RWPE2 (cell line): ENCODE data around the gene GBP3.
A peak's percentile ranks its signal among the peaks of the same experiment; 100 is the strongest.

Experiments used
- ATAC-seq: fragments of 200-7000 bp; cut with Tn5 transposase; 3 replicates; pipeline ENCODE4 v1.9.1; 2021; ENCODE audit warnings: low read depth
- DNase-seq: peaks from one replicate; pipeline ENCODE4 v3.0.0-alpha.2; 2020; ENCODE audit warnings: low spot score
- H3K27ac ChIP-seq: fragments of 450-650 bp; 2 replicates; pipeline ENCODE4 v1.5.1; 2017; ENCODE audit warnings: mild to moderate bottlenecking; ENCODE audit not compliant: poor library complexity, severe bottlenecking
- H3K27me3 ChIP-seq: fragments of 250-450 bp; sonication (Bioruptor Pico); 2 replicates; pipeline ENCODE4 v1.5.1; 2021; ENCODE audit warnings: mild to moderate bottlenecking, moderate library complexity; ENCODE audit not compliant: insufficient read depth, poor library complexity, severe bottlenecking
- H3K36me3 ChIP-seq: fragments of 250-450 bp; sonication (Bioruptor Pico); 2 replicates; pipeline ENCODE4 v1.5.1; 2020; ENCODE audit warnings: low read depth, mild to moderate bottlenecking, moderate library complexity
- H3K4me1 ChIP-seq: fragments of 250-450 bp; sonication (Bioruptor Pico); 2 replicates; pipeline ENCODE4 v1.5.1; 2021; ENCODE audit warnings: mild to moderate bottlenecking, moderate library complexity; ENCODE audit not compliant: insufficient read depth, poor library complexity, severe bottlenecking
- H3K4me3 ChIP-seq: fragments of 250-450 bp; sonication (Bioruptor Pico); 2 replicates; pipeline ENCODE4 v1.5.1; 2021; ENCODE audit warnings: mild to moderate bottlenecking, moderate library complexity; ENCODE audit not compliant: severe bottlenecking
- H3K9me3 ChIP-seq: fragments of 250-450 bp; sonication (Bioruptor Pico); 2 replicates; pipeline ENCODE4 v1.5.1; 2021; ENCODE audit warnings: mild to moderate bottlenecking, moderate library complexity; ENCODE audit not compliant: severe bottlenecking
- CTCF ChIP-seq: fragments of 450-650 bp; IDR thresholded peaks from one replicate; pipeline ENCODE4 v1.5.1; 2017; ENCODE audit warnings: mild to moderate bottlenecking, moderate library complexity; ENCODE audit not compliant: poor library complexity, severe bottlenecking

The GBP3 gene

DNA sequence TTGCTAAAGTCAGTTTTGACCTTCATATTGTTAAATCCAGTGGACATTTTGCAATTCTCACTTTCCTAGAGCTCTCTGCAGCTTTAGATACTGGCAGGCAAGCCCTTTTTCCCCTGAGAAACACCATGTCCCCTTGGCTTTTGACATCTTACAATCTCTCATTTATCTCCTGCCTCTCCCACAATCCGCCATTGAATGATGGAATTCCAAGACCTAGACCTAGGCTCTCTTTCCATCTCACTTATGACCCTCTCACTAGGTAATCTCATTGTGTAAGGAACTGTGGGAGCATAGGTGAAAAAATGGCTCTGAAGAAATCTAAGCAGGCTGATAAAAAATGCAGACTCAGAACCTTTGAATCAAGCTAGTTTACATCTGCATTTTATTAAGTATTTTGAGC is 32.2 kb downstream of the GBP3 start:
- Histone ChIP-seq H3K27me3 (no peaks in the 10 kb centered on the region), H3K36me3 (peaks cover 26% of the 10 kb centered on the region), H3K4me3 (no peak overlapping the region), H3K4me1 (peaks cover 18% of the 10 kb centered on the region), H3K9me3 (no peaks in the 10 kb centered on the region), H3K27ac (no peak overlapping the region)
- DNase-seq (no peak), ATAC-seq (no peak)
- TF ChIP-seq CTCF, result no peak

GRCh38 chr1:88985692-88986091 is 37.0 kb downstream of the GBP3 start:
- H3K36me3 ChIP-seq, result peaks cover 44% of the 10 kb centered on the region
- no peak for DNase-seq
- peaks cover 25% of the 10 kb centered on the region for H3K4me1 ChIP-seq
- H3K27me3 ChIP-seq, result no peaks in the 10 kb centered on the region
- ATAC-seq, result peak; percentile 39
- no peak overlapping the region for H3K4me3 ChIP-seq
- TF ChIP-seq CTCF, result no peak
- H3K9me3 ChIP-seq, result no peaks in the 10 kb centered on the region
- peak overlapping the region; percentile 87 for H3K27ac ChIP-seq

DNA sequence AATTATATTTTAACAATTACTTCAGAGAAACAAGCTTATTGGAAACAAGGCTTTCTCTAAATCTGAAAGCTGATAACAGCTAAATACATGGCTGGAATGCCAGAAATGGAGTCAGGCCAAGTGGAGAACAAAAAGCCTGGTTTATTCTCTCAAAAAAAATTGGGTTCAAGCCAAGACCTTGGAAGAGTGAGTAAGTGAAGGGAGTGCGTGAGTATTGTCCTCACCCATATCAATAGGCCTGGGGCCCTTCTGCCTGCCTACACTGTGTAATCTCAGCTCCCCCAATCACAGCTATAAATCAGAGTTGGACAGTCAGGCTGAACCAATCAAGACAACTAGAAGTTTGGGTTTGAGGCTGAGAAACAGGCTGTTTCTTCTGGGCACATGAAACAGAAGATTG is 37.6 kb downstream of the GBP3 start:
- peak overlapping the region; percentile 87 for H3K27ac ChIP-seq
- DNase-seq, result peak; percentile 81
- peak; percentile 99 for ATAC-seq
- H3K4me3 ChIP-seq, result no peak overlapping the region
- TF ChIP-seq CTCF, result no peak
- H3K27me3 ChIP-seq, result no peaks in the 10 kb centered on the region
- H3K4me1 ChIP-seq, result peaks cover 21% of the 10 kb centered on the region
- H3K36me3 ChIP-seq, result peaks cover 44% of the 10 kb centered on the region
- H3K9me3 ChIP-seq, result no peaks in the 10 kb centered on the region

DNA sequence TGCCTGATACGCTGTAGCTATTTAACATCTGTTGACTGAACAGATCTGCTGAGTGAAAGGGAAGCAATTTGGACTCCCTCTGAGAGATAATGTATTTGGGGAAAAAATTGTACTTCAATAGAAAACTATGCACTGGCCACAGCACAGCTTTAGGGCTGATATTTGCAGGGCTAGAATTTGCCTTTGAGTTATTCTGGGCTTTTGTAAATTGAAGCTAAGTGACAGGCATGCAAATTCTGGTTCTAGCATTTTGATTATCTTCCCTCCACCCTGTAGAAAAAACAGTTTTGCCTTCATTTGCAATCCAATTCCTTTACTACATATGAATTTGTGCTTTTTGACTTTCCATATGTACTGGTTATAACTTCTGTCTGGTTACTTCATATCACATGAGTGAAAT is 38.1 kb downstream of the GBP3 start:
- peak overlapping the region; percentile 87 for H3K27ac ChIP-seq
- peaks cover 21% of the 10 kb centered on the region for H3K4me1 ChIP-seq
- no peak overlapping the region for H3K4me3 ChIP-seq
- DNase-seq (no peak), ATAC-seq (no peak)
- H3K27me3 ChIP-seq, result no peaks in the 10 kb centered on the region
- no peaks in the 10 kb centered on the region for H3K9me3 ChIP-seq
- no peak for TF ChIP-seq CTCF
- H3K36me3 ChIP-seq, result peaks cover 49% of the 10 kb centered on the region

DNA sequence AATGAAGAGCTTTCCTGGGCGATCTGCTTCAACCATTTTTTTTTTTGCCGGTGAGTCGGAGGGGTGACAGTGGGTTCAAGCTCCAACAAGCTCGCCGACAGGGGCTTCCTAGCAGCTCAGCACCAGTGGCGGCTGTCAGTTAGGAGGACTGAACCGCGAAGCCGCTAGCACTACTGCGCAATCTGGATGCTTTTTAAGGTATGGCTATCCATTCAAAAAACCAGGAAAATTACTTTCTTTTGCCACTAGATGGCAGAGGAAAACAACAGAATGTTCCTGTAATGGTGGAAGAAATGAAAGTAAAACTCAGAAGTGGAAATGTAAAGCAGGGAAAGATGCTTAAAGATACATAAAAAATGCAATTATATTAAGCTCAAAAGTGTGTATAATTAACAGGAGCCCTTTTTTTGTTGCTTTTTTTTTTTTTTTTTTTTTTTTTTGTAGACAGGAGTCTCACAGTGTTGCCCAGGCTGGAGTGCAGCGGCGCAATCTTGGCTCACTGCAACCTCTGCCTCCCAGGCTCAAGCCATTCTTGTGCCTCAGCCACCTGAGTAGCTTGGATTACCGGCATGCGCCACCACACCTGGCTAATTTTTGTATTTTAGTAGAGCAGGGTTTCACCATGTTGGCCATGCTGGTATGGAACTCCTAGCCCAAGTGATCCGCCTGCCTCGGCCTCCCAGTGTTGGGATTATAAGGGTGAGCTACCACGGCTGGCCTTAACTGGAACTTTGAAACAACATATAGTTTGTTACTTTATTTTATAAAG is 38.7 kb downstream of the GBP3 start:
- peaks cover 52% of the 10 kb centered on the region for H3K36me3 ChIP-seq
- H3K27me3 ChIP-seq, result no peaks in the 10 kb centered on the region
- TF ChIP-seq CTCF, result peak; percentile 82
- H3K4me3 ChIP-seq, result no peak overlapping the region
- peak; percentile 21; the same call in 1 of the 3 replicates for ATAC-seq
- no peaks in the 10 kb centered on the region for H3K9me3 ChIP-seq
- no peak for DNase-seq
- H3K4me1 ChIP-seq, result peaks cover 21% of the 10 kb centered on the region
- peak overlapping the region; percentile 87 for H3K27ac ChIP-seq
